Liver (tissue), 9 donors: Measurements from ENCODE around the gene SEZ6. TPM values are rescaled to one million over a fixed set of nuclear protein-coding genes. Genes with fewer than 3 reads are reported as not detected.

Source experiments
- DNase-seq: peaks from one replicate; pipeline ENCODE4 v3.0.0-alpha.2; 2017; ENCODE audit warnings: low spot score
- H3K27ac ChIP-seq, 2 donors: one replicate each; pipeline ENCODE4 v1.7.0; 2013; ENCODE audit warnings: inconsistent platforms in 2 of 2, low read length in 2 of 2, control low read depth in 1 of 2, low read depth in 1 of 2, mild to moderate bottlenecking in 1 of 2
- H3K27me3 ChIP-seq, 4 donors: one replicate each; pipeline versions ENCODE4 v1.6.1 to v1.7.0; 2013; ENCODE audit warnings: low read length in 3 of 4, inconsistent platforms in 1 of 4, mild to moderate bottlenecking in 1 of 4, moderate library complexity in 1 of 4; ENCODE audit not compliant: control insufficient read depth in 4 of 4, insufficient read depth in 4 of 4
- H3K36me3 ChIP-seq, 4 donors: one replicate each; pipeline versions ENCODE4 v1.6.1 to v1.7.0; 2013; ENCODE audit warnings: low read length in 3 of 4, mild to moderate bottlenecking in 3 of 4, low read depth in 1 of 4, moderate library complexity in 1 of 4; ENCODE audit not compliant: control insufficient read depth in 4 of 4, insufficient read depth in 3 of 4
- H3K4me1 ChIP-seq, 4 donors: one replicate each; pipeline versions ENCODE4 v1.6.1 to v1.7.0; 2013; ENCODE audit warnings: low read length in 3 of 4, mild to moderate bottlenecking in 3 of 4, moderate library complexity in 1 of 4; ENCODE audit not compliant: control insufficient read depth in 4 of 4, insufficient read depth in 4 of 4
- H3K4me3 ChIP-seq, 3 donors: one replicate each; pipeline versions ENCODE4 v1.6.1 to v1.7.0; 2013; ENCODE audit warnings: low read length in 3 of 3, control low read depth in 1 of 3, low read depth in 1 of 3, mild to moderate bottlenecking in 1 of 3
- H3K9ac ChIP-seq, 2 donors: one replicate each; pipeline ENCODE4 v1.7.0; 2013; ENCODE audit warnings: low read length in 2 of 2, mild to moderate bottlenecking in 2 of 2, moderate library complexity in 2 of 2, control low read depth in 1 of 2, low read depth in 1 of 2
- H3K9me3 ChIP-seq, 4 donors: one replicate each; pipeline versions ENCODE4 v1.6.1 to v1.7.0; 2013; ENCODE audit warnings: low read length in 3 of 4; ENCODE audit not compliant: control insufficient read depth in 4 of 4
- FOXA1 ChIP-seq: IDR thresholded peaks from 2 replicates; pipeline ENCODE4 v1.6.1; 2016; ENCODE audit warnings: antibody characterized with exemption
- FOXA2 ChIP-seq: IDR thresholded peaks from 2 replicates; pipeline ENCODE4 v1.6.1; 2016; ENCODE audit warnings: antibody characterized with exemption
- GABPA ChIP-seq, 2 donors: IDR thresholded peaks in 1 of 2; conservative IDR thresholded peaks in 1 of 2; 2 replicates each; pipeline ENCODE4 v1.6.1; 2016; ENCODE audit warnings: antibody characterized with exemption in 2 of 2, mild to moderate bottlenecking in 1 of 2, moderate library complexity in 1 of 2
- HNF4A ChIP-seq, 2 donors: conservative IDR thresholded peaks; 2 replicates each; pipeline ENCODE4 v1.6.1; 2016; ENCODE audit warnings: antibody characterized with exemption in 2 of 2, mild to moderate bottlenecking in 2 of 2
- HNF4G ChIP-seq: IDR thresholded peaks from 2 replicates; pipeline ENCODE4 v1.6.1; 2016; ENCODE audit warnings: antibody characterized with exemption
- JUND ChIP-seq, 2 donors: IDR thresholded peaks; 2 replicates each; pipeline ENCODE4 v1.6.1; 2016; ENCODE audit warnings: antibody characterized with exemption in 2 of 2
- MAX ChIP-seq: IDR thresholded peaks from 2 replicates; pipeline ENCODE4 v1.6.1; 2016; ENCODE audit warnings: antibody characterized with exemption
- NR2F2 ChIP-seq: IDR thresholded peaks from 2 replicates; pipeline ENCODE4 v1.6.1; 2016; ENCODE audit warnings: antibody characterized with exemption
- RAD21 ChIP-seq, 2 donors: IDR thresholded peaks; 2 replicates each; pipeline ENCODE4 v1.6.1; 2016; ENCODE audit warnings: antibody characterized with exemption in 2 of 2, mild to moderate bottlenecking in 2 of 2
- RXRA ChIP-seq, 2 donors: IDR thresholded peaks; 2 replicates each; pipeline ENCODE4 v1.6.1; 2017 to 2018; ENCODE audit warnings: antibody characterized with exemption in 2 of 2, mild to moderate bottlenecking in 1 of 2
- SP1 ChIP-seq: IDR thresholded peaks from 2 replicates; pipeline ENCODE4 v1.6.1; 2018; ENCODE audit warnings: antibody characterized with exemption, mild to moderate bottlenecking
- ZBTB33 ChIP-seq: IDR thresholded peaks from 2 replicates; pipeline ENCODE4 v1.6.1; 2016; ENCODE audit warnings: antibody characterized with exemption
- WGBS: extraction: QIAGEN DNeasy Blood & Tissue Kit; methylation state at CpG from one replicate; pipeline ENCODE4 v1.1.7; 2013; 5-methylcytosine and 5-hydroxymethylcytosine counted together
- polyA plus RNA-seq, 2 donors: library from polyadenylated mRNA; stranded (reverse) in 1 of 2; unstranded in 1 of 2; fragments of 200-250 nt in 1 of 2; fragments of >200 nt in 1 of 2; fragmentation: Nextera tagmentation in 1 of 2; extraction: Ambion mirVana in 1 of 2; gene quantifications; one replicate each; pipeline versions ENCODE4 v1.2.1 to v1.2.3, GENCODE V29; 2013 to 2015
- total RNA-seq, 2 donors: library from RNA; depleted of rRNA; stranded (reverse); fragments of >200 nt; gene quantifications; one replicate each; pipeline ENCODE4 v1.2.3, GENCODE V29; 2014
- TF ChIP-seq, protein P1 (sequence below): fragments of 150-350 bp; IDR thresholded peaks from 2 replicates; pipeline ENCODE4 v1.5.1; 2017; ENCODE audit warnings: improper control_type of control experiment, low read depth, low read length; ENCODE audit not compliant: missing input control
- TF ChIP-seq, protein P2 (sequence below): IDR thresholded peaks from 2 replicates; pipeline ENCODE4 v1.6.1; 2016; ENCODE audit warnings: antibody characterized with exemption
- donor health status: healthy.
- donor health status: healthy.
- donor health status: healthy.
- donor health status: healthy.
- donor health status: healthy.

SEZ6 gene
- total and polyA plus RNA-seq, 4 donors = 0.39 TPM; not detected in 3

DNA sequence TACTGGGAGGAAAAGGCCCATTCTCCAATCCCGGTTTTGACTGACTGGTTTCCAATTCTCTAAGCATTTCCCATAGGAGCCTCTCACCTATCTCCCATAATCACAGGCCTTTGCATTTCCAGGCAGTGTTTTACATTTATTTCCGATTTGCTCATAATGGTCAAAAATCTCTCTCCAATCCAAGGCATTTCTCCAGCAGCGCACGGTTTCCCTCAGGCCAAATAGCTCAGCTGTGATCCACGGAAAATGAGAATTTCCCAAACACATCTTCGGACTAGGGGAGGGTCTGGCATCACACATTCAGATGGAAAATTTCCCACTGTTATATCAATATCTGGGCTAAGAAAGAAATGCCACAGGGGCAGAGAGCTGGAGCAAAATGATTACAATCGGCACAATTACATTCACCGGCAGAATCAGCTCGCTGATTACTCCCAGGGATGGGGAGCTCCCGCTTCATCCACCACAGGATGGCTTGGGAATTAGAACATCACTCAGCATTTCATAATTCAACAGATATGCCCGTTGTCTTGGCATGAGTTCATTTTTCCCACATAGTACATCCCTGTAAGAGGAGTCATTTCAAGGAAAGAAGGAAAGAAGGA lies 43.8 kb upstream of the SEZ6 start (continued):
- TF ChIP-seq, protein P1, sequence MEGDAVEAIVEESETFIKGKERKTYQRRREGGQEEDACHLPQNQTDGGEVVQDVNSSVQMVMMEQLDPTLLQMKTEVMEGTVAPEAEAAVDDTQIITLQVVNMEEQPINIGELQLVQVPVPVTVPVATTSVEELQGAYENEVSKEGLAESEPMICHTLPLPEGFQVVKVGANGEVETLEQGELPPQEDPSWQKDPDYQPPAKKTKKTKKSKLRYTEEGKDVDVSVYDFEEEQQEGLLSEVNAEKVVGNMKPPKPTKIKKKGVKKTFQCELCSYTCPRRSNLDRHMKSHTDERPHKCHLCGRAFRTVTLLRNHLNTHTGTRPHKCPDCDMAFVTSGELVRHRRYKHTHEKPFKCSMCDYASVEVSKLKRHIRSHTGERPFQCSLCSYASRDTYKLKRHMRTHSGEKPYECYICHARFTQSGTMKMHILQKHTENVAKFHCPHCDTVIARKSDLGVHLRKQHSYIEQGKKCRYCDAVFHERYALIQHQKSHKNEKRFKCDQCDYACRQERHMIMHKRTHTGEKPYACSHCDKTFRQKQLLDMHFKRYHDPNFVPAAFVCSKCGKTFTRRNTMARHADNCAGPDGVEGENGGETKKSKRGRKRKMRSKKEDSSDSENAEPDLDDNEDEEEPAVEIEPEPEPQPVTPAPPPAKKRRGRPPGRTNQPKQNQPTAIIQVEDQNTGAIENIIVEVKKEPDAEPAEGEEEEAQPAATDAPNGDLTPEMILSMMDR = no peak
- no peak for TF ChIP-seq ZBTB33

DNA sequence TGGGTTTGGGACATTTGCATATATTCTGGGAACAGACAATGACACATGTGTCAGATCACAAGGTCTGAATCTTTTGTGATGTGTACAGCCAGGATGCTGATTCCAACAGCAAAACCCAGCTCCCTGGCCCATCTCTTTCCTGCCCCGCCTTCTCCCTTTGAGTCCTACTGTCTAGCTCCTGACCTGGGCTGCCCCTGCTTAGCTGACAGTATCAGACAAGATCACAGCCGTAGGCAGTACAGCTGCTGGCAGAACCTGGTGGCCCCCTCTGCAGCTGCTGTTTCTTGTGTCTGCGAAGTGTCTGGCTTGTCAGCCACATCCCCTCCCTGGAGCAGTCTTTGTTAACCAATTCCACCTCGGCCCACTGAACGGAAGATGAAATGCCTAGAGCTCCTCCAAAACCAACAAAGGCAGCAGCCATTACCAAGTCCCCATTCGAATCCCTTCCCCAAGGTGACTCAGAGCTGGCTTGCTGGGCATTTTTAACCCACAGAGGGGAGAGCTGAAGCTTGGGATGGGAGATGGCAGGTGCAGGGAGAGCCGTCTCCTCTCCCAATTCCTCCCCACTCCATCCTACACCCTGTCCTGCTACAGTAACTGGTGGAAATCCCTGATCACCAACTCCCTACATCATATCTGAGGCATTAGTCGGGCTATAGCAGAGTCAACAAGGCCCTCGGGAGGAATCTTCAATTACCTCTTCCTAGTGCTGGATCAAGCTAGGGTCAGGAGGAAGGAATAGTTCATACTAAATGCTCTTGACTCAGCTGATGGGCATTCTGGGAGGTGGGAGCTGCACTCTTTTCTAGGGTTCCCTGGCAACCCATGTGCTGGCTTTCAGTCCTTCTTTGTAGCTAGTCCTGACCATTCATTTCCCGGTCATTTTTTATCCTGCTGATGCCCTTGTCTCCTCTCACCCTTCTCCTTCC lies 42.9 kb upstream of the SEZ6 start:
- Histone ChIP-seq H3K4me1 (peaks cover 12 to 68% (median 57%) of the 10 kb centered on the region in 4 donors), H3K36me3 (peaks cover 5 to 28% (median 12%) of the 10 kb centered on the region in 4 donors), H3K9me3 (no peaks in the 10 kb centered on the region), H3K4me3 (no peak overlapping the region), H3K27ac (no peak overlapping the region), H3K27me3 (no peaks in the 10 kb centered on the region), H3K9ac (no peak overlapping the region)
- no peak for TF ChIP-seq FOXA1
- TF ChIP-seq SP1 = no peak
- TF ChIP-seq, protein P1 = no peak
- no peak for TF ChIP-seq RXRA (IDR thresholded peaks at IDR 0.05)
- no peak for TF ChIP-seq RAD21 (IDR thresholded peaks at IDR 0.05)
- DNase-seq = no peak
- WGBS = 74% methylated on average over 10 of the region's 10 CpGs

DNA sequence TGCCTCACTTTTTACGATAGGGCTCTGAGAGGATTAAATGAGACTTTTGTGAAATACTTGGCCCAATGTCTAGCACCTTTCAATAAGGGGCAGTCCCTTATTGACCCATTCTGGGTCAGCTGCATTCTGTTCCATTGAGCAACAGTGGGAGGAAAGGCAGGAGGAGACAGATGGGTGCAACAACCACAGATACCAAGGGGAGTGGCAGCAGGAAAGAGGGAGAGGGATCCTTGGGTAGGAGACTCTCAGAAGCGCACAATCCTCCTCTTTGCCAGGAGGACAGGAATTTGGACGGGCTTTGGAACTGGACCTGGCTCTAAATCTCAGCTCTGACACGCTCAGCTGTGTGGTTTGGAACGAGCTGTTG lies 40.6 kb upstream of the SEZ6 start:
- no peak for DNase-seq
- H3K9ac ChIP-seq = peak overlapping the region in 1 of 2 donors; percentile 9
- H3K36me3 ChIP-seq = peaks cover 0 to 15% (median 0%) of the 10 kb centered on the region in 4 donors
- peak; percentile 74 to 83 for TF ChIP-seq HNF4A (conservative IDR thresholded peaks at IDR 0.05)
- TF ChIP-seq, protein P2, sequence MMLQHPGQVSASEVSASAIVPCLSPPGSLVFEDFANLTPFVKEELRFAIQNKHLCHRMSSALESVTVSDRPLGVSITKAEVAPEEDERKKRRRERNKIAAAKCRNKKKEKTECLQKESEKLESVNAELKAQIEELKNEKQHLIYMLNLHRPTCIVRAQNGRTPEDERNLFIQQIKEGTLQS = no peak
- no peak for TF ChIP-seq GABPA (IDR thresholded peaks at IDR 0.05 in 1 of 2, conservative IDR thresholded peaks at IDR 0.05 in 1 of 2)
- no peak for TF ChIP-seq FOXA1
- no peak for TF ChIP-seq FOXA2
- TF ChIP-seq MAX = peak; percentile 48
- TF ChIP-seq JUND (IDR thresholded peaks at IDR 0.05) = peak in 1 of 2 donors; percentile 63
- peak in 1 of 2 donors; percentile 49 for TF ChIP-seq RAD21 (IDR thresholded peaks at IDR 0.05)
- TF ChIP-seq ZBTB33 = no peak
- TF ChIP-seq RXRA (IDR thresholded peaks at IDR 0.05) = peak; percentile 62 to 85
- TF ChIP-seq HNF4G = no peak
- TF ChIP-seq NR2F2 = no peak
- peak; percentile 45 for TF ChIP-seq SP1
- WGBS = 36% methylated on average over 5 of the region's 5 CpGs
- no peaks in the 10 kb centered on the region for H3K27me3 ChIP-seq
- H3K27ac ChIP-seq = peak overlapping the region; percentile 82 to 87
- peaks cover 12 to 80% (median 65%) of the 10 kb centered on the region in 4 donors for H3K4me1 ChIP-seq
- no peaks in the 10 kb centered on the region for H3K9me3 ChIP-seq
- H3K4me3 ChIP-seq = peak overlapping the region; percentile 25 to 55 (median 29)
